CD4-positive, alpha-beta T cell treated with Interleukin-15 for 1 hour (primary cell): ENCODE measurements around the gene TSPO.
"Not testable (repeated sequence)": the region's sequence is repeated elsewhere in the genome, so short reads cannot be mapped to it uniquely, and the experiment has no call there.

Source experiments
- DNase-seq: peaks from one replicate; pipeline ENCODE4 v3.0.0-alpha.2; 2020

The TSPO gene

GRCh38 chr22:43131773-43132501 is 19.4 kb upstream of the TSPO start:
- DNase-seq = no peak

GRCh38 chr22:43133401-43133800 is 18.0 kb upstream of the TSPO start:
- no peak for DNase-seq

GRCh38 chr22:43134553-43134952 is 16.8 kb upstream of the TSPO start:
- DNase-seq = no peak

- no peak for DNase-seq
Observed at GRCh38 chr22:43135565-43135964, 15.8 kb upstream of the TSPO start.

GRCh38 chr22:43136255-43136654 is 15.1 kb upstream of the TSPO start:
- peak; percentile 47 for DNase-seq

GRCh38 chr22:43136801-43137200 is 14.6 kb upstream of the TSPO start:
- no peak for DNase-seq

GRCh38 chr22:43142880-43143562 is 8.3 kb upstream of the TSPO start, which contains the start of gene MCAT:
MCAT (minus strand) TSS chr22:43143398; CDS start chr22:43143348, 50 bp downstream.
- peak; percentile 78 for DNase-seq

GRCh38 chr22:43144949-43145348 is 6.4 kb upstream of the TSPO start:
- no peak for DNase-seq

- DNase-seq = not testable (repeated sequence)
Observed at GRCh38 chr22:43145371-43145770, 6.0 kb upstream of the TSPO start.

- peak; percentile 47 for DNase-seq
Observed at GRCh38 chr22:43146332-43146731, 5.0 kb upstream of the TSPO start.

GRCh38 chr22:43147821-43148220 is 3.5 kb upstream of the TSPO start:
- DNase-seq = no peak

GRCh38 chr22:43148581-43148980 is 2.8 kb upstream of the TSPO start:
- DNase-seq = peak; percentile 42

GRCh38 chr22:43150731-43151206 is 590 bp upstream of the TSPO start:
- DNase-seq = no peak

- DNase-seq = no peak
Observed at GRCh38 chr22:43152003-43152356, 621 bp downstream of the TSPO start.

GRCh38 chr22:43152357-43153071 is 1.2 kb downstream of the TSPO start:
- DNase-seq = peak; percentile 54

GRCh38 chr22:43153899-43154298 is 2.5 kb downstream of the TSPO start:
- DNase-seq = no peak

GRCh38 chr22:43154887-43155536 is 3.7 kb downstream of the TSPO start:
- DNase-seq = peak; percentile 68

- DNase-seq = no peak
Observed at GRCh38 chr22:43155789-43156188, 4.4 kb downstream of the TSPO start.

- DNase-seq = no peak
Observed at GRCh38 chr22:43156413-43156812, 5.1 kb downstream of the TSPO start.

GRCh38 chr22:43157874-43158546 is 6.7 kb downstream of the TSPO start:
- DNase-seq = no peak

- DNase-seq = no peak
Observed at GRCh38 chr22:43158778-43159483, 7.6 kb downstream of the TSPO start.
